ENCODE measurements around the gene CFAP298. TPM values are rescaled to one million over a fixed set of nuclear protein-coding genes. Genes with fewer than 3 reads are reported as not detected.

The CFAP298 gene
- total RNA-seq, 4 donors from 2014 or later = 6.4 to 27.3 (median 20.9) TPM; not detected in 1

DNA sequence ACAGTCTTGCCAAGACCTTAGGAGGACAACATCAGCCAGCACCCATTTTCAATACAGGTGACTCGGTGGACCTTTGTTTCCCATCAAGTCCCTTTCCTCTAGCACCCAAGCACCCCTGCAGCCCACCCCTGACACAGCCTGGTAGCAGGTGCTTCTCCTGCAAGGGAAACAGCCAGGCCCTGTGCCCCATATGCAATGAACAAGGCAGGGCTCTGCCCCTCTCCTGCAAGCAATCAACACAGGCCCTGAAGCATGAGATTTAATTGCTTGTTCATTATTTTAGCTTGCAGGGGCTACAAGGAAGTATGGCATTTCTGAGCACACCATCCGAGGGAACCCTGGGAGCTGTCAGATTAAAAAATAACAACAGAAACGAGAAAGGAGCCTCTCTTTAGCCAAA, 62.3 kb downstream of the CFAP298 start:
- H3K9me3 ChIP-seq = no peaks in the 10 kb centered on the region
- no peak overlapping the region for H3K4me3 ChIP-seq
- no peaks in the 10 kb centered on the region for H3K27me3 ChIP-seq
- TF ChIP-seq POLR2AphosphoS5 (IDR thresholded peaks at IDR 0.05) = no peak
- no peak for TF ChIP-seq EP300 (IDR thresholded peaks at IDR 0.05; ENCODE audit: low read depth)
- TF ChIP-seq CTCF (IDR thresholded peaks at IDR 0.05) = no peak
- TF ChIP-seq POLR2A (IDR thresholded peaks at IDR 0.05) = no peak
- H3K27ac ChIP-seq = no peak overlapping the region
- no peaks in the 10 kb centered on the region for H3K36me3 ChIP-seq
- no peaks in the 10 kb centered on the region for H3K4me1 ChIP-seq
- whole genome bisulfite sequencing, 2 donors (ENCODE audit: low coverage in 1 of 2) = 29 to 62% methylated on average over 1 to 3 of the region's 3 CpGs
- no peak for DNase-seq
- in situ Hi-C loops (cut with MboI; ENCODE audit: low pct_ligation_motif_present in 1 of 4, low pct_unique_long_range_greater_than_20kb in 1 of 4, low sequenced_read_pairs in 3 of 4) (loop anchor here in 1 of 4 donors (25.0 kb wide), 1 partner anchor 138 kb away; the partner anchor contains the start of gene EVA1C), intact Hi-C loops (cut with DNase I; ENCODE audit: low total_unique reads) (no loop called here)

- no peaks in the 10 kb centered on the region for H3K4me1 ChIP-seq
- no peaks in the 10 kb centered on the region for H3K36me3 ChIP-seq
- H3K4me3 ChIP-seq = no peak overlapping the region
- H3K27me3 ChIP-seq = no peaks in the 10 kb centered on the region
- no peaks in the 10 kb centered on the region for H3K9me3 ChIP-seq
- in situ Hi-C loops (cut with MboI; ENCODE audit: low pct_ligation_motif_present in 1 of 4, low pct_unique_long_range_greater_than_20kb in 1 of 4, low sequenced_read_pairs in 3 of 4) = no loop called here
- TF ChIP-seq CTCF (IDR thresholded peaks at IDR 0.05) (no peak), POLR2AphosphoS5 (IDR thresholded peaks at IDR 0.05) (no peak), EP300 (IDR thresholded peaks at IDR 0.05; ENCODE audit: low read depth) (no peak), POLR2A (IDR thresholded peaks at IDR 0.05) (no peak)
- DNase-seq = no peak
- 61 to 63% methylated on average over 1 of the region's 1 CpG for WGBS, 2 donors (ENCODE audit: low coverage in 1 of 2)
- intact Hi-C loops (cut with DNase I; ENCODE audit: low total_unique reads) = no loop called here
- no peak overlapping the region for H3K27ac ChIP-seq
Measured at GRCh38 chr21:32549440-32549839, 62.7 kb downstream of the CFAP298 start.

Small RNA genes within 50 kb of the gene (small RNA-seq; reads per million reads assigned to genes)
- 0 reads per million in 4 donors for gene RNA5SP490

Other genes starting within 250 kb of the CFAP298 start
- 1 to 10 TPM; 6.4 to 8.7 (median 7.3) TPM for gene URB1, start 219.4 kb downstream of the CFAP298 start, total RNA-seq
- 10 to 100 TPM in 3 of 4 donors, 1 to 10 TPM in 1; 8.6 to 44.1 (median 33.8) TPM for gene EVA1C, start 199.7 kb downstream of the CFAP298 start, total RNA-seq
- gene TCP10L, start 26.9 kb downstream of the CFAP298 start, total RNA-seq = under 1 TPM in 2 of 4 donors, not detected in 2; 0.14 to 0.79 TPM
- 10 to 100 TPM in 3 of 4 donors, 1 to 10 TPM in 1; 9.8 to 18.0 (median 15.9) TPM for gene SYNJ1, start 115.6 kb upstream of the CFAP298 start, total RNA-seq
- gene PAXBP1, start 159.4 kb upstream of the CFAP298 start, total RNA-seq = 10 to 100 TPM; 29.4 to 92.1 (median 54.2) TPM